Hematopoietic multipotent progenitor cell treated with erythropoietin and hydrocortisone succinate and interleukin-3 and kit ligand, for 8 days (in vitro differentiated cells): ENCODE measurements around the gene PLPP1.
"Not testable (repeated sequence)": the region's sequence is repeated elsewhere in the genome, so short reads cannot be mapped to it uniquely, and the experiment has no call there.

ENCODE experiments used
- DNase-seq: peaks from one replicate; pipeline ENCODE4 v3.0.0-alpha.2; 2015

PLPP1 gene

DNA sequence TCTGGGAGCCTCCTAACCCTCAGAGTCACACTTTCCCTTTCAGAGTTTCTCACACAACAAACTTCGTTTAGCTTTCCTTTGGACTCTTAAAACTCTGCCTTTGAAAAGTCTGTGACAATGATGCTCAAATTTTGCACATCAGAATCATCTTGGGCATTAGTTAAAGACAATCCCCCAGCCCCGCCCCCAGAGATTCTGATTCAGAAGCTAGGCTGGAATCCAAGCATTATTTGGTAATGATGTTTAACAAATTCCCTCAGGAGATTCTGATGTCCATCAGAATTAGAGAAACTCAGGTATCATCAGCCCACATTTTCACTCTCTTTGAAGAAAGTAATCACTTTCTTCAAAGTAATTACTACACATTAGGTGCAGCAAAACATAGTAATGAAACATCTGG lies 9.6 kb upstream of the PLPP1 start:
- no peak for DNase-seq

DNA sequence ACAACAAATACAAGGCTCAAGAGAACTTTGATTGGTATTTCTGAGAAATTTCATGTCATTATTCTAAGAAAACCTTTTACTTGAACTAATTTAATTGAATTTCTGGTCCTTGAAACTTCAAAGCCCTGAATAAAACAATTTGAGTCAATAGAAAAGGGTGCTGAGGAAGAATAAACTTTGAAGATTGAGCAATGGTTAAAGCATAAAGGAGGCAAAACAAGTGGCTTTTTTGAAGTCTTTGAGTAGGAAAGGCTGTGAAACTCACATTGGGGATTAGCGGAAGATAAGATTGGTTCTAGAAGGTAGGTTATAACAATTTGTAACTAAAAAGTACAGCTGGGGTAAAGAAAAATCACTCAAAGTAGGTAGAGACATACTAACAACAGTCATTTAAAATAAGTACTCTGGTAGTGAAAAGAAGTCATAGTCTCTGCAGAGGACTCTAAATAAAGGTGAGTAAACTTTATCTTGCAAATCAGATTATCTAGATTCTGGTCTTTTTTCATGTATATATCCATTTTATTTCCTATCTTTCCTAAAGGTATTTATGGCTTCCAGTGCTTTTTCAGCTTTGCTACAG lies 6.4 kb upstream of the PLPP1 start:
- no peak for DNase-seq

GRCh38 chr5:55540525-55540924 lies 5.8 kb upstream of the PLPP1 start:
- DNase-seq = no peak

- no peak for DNase-seq
Measured at GRCh38 chr5:55540024-55540423, 5.3 kb upstream of the PLPP1 start.

DNA sequence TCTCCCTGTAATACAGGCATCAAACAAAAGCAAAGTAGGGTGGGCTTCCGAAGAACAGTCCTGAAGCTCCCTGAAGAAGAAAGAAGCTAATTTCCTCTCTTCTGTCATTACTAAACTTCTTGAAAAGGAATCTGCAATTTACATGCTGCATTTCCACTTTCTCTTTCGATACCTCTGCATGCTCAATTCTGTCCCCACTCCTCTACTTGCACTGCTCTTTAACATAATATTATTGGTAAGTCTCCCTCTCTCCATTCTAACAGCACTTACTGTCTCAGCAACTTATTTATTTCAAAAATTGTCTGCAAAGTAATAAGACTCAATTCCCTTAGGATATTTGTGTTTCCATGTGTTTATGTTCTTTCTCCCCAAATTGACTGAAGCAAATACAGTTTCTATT lies 3.9 kb upstream of the PLPP1 start:
- DNase-seq = no peak

DNA sequence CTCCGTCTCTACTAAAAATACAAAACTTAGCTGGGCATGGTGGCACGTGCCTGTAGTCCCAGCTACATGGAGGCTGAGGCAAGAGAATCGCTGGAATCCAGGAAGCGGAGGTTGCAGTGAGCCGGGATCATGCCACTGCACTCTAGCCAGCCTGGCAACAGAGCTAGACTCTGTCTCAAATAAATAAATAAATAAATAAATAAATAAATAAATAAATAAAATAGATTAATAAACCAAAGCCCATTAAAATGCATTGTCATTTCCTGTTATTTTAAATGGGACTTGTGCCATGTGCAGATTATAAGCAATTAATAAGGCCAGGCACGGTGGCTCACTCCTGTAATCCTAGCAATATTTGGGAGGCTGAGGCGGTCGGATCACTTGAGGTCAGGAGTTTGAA lies 2.6 kb upstream of the PLPP1 start:
- not testable (repeated sequence) for DNase-seq

DNA sequence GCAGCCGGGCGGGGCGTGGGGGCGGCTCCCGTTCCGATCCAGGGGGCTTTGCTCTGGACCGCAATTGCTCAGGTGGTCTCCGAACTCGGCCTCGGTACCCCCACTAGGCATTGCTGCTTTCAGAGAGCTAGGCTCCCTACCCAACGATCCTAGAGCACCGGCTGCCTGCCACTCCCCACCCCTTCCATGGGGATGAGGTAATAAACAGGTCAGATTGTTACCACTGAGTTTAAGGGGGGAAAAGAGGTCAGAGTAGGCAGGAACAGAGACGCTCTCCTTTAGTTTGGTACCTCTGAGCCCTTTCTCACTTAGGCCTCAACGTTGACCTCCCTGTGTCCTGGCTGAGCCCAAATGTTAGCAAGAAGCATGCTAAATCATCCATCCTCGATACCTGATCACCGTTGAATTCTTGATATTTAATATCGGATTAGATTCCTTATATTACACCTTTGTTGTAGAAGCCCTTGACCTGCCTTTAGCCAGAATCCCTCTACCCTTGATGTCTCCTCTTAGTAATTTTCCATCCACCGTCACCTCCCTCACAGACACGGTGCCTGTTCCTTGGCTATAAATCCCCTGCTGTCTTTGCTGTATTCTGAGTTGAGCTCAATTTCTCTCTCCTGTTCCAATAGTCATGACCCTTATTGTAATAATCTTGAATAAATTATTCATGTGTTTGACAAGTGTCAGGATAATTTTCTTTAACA lies 588 bp upstream of the PLPP1 start:
- DNase-seq = no peak

DNA sequence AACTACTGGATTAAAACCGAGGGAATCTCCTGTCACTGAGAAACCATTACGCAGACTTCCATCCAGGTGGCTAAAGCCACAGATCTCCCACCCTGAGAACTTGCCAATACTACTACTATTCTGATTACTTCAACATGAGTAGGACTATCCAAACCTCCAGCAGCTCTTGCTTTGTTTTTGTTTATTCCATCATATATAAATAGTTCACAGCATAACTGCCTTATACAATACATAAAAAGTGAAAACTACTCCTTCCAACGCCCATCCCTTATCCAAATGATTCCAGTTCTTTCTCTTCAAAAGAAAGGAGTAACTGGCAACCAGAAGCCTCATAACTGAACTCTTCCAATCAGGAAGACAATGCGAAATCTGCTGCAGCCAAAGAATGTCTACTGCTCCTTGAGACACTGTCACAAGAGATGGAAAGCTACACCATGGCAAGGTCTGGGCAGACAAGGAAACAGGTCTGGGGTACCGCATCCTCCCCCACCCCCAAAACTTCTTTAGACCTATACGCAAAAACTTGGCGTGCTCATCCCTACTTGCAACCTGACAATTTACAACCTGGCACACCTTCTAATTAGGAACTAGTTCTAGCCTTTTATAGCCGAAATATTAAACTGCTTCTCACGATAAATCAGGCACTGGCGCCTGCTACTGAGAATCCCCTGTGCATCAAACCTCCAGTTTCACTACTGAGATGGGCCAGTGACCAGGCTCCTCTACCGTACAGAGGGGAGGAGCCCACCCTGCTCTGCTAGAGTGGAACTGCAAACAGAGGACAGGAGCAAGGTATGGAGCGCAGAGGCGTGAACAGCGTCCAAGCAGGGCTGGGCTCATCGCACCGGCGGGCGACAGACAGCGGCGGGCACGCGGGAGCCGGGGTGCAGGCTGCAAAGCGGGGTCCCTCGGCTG lies 986 bp downstream of the PLPP1 start:
- no peak for DNase-seq

- no peak for DNase-seq
Measured at GRCh38 chr5:55530669-55531068, 4.1 kb downstream of the PLPP1 start.

- DNase-seq = no peak
Measured at GRCh38 chr5:55524816-55525215, 9.9 kb downstream of the PLPP1 start.

GRCh38 chr5:55523293-55523692 lies 11.5 kb downstream of the PLPP1 start:
- DNase-seq = no peak

DNA sequence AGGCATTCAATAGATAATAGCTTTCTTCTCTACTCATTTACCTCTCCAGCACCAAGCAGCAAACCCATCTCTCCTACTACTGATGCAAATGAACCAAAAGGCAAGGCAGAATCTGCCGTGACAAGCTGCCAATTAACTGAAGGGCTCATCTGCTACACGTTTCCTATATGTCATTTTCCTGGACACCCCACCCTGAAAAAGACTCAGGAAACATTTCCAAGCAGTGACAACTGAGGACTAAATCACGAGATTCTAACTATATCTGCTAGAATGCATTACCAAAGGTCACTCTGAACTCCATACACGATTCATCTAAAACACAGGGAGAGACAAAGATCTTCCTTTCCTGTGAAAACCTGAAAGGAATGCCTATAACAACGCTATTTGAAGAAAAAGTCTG lies 12.9 kb downstream of the PLPP1 start:
- no peak for DNase-seq

DNA sequence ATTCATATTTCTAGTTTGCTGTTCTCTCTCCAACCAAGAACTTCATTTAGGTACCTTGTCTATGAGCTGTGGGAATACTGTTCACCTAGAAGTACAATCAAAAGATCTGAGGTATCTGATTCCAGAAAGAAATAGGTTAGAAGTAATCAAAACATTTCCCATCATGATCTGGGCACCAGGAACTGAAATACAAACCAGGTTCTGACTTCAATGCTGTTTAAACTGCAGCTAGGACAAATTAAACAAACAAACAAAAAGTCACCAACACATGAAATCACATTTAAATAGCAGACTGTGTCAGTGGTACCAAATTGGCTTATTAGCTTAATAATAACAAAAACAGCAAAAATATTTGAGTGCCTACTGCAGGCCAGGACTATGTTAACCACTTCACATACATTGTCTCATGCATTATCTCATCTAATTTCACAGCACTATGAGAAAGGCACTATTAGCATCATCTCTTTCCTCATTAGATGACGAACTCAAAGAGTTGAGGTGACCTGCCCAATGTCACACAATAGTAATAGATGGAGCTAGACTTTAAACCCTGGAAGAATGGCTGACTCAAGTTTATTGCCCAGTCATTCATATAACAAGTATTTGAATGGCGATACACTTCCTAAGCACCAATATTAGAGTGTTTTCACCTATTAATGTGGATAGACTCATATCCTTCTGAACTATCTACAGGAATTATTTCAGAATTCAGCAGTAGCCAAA lies 14.5 kb downstream of the PLPP1 start:
- no peak for DNase-seq

DNA sequence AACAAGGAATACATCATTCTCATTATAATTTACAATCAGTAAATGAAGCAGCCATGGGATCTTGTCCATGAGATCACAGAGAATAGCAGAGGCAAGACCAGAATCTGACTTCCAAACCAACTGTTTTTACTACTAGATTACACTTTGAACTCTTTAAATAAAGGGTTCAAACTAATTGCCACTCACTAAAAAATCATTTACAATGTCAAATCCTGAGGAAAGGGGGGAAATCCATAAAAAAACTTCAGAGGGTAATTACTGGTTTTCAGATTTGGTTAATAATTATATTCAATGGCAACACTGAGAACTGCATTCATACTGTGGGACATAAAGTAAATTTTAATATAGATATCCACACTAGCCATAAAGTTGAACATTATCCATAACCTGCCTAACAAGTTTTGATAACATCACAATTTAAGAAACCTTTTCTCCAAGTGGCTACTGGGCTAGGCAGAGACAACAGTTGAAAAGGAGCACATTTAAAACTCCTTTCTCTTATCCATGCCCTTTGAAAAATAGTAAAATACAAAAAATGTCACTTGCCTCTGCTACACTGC lies 15.9 kb downstream of the PLPP1 start:
- no peak for DNase-seq

DNA sequence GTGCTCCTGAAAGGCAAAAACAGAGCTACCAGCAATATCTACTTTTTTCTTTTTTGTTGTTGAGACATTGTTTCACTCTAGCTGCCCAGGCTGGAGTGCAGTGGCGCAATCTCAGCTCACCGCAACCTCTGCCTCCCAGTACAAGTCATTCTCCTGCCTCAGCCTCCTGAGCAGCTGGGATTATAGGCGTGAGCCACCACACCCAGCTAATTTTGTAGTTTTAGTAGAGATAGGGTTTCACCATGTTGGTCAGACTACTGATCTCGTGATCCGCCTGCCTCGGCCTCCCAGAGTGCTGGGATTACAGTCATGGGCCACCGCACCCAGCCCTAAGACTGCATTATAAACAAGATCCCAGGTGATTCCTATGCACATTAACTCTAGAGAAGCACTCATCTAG lies 17.0 kb downstream of the PLPP1 start:
- DNase-seq = no peak

DNA sequence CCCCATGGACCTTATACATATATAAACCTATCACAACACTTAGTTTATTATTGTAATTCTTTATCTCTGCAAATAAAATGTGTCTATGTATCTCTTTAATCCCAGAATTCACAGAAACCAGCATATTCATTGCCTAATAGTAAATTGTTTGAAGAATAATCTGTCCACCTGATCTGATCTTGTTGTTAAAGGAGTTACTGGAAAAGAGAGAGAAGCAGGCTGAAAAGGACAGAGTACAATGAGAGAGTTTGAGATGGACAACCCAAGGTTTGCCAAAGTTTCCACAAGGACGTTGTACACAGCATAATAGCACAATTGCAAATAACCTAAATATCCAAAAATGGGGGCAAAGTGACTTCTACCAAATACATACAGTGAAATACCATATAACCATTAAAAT lies 23.8 kb downstream of the PLPP1 start:
- DNase-seq = no peak

DNA sequence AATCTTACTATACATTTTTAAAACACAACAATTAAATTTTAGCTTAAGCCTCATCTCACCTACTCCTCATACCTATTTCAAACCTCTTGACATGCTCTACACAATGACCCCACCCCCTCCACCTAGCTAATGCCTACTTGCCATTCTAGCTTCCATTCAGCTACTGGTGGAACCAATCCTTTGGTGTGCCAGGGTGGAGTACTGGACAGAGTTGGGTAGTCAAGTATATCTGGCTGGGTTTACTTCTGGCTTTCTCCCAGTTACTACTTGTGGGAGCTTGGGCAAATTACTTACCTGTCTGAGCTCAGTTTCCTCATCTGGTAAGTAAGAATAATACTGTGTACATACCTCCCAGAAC lies 24.3 kb downstream of the PLPP1 start:
- DNase-seq = no peak

GRCh38 chr5:55509796-55510522 lies 24.8 kb downstream of the PLPP1 start:
- DNase-seq = no peak

DNA sequence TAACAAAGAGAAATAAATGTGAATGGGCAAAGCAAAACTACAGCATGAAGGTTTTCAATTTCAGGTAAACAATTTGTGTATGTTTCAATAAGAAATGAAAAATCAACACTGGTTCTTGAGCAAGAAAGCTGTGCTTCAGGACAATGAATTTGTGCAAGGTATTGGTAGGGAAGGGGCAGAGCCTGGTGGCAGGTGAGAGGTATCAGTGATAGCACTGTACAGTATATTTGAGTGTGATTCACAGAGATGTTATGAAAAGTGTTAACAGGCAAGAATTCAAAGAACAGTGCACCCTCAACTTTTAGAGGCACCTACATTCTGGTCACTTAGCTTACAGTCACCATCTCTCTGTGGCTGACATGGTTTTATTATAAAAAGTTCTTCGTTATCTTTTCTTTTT lies 25.7 kb downstream of the PLPP1 start:
- DNase-seq = no peak

DNA sequence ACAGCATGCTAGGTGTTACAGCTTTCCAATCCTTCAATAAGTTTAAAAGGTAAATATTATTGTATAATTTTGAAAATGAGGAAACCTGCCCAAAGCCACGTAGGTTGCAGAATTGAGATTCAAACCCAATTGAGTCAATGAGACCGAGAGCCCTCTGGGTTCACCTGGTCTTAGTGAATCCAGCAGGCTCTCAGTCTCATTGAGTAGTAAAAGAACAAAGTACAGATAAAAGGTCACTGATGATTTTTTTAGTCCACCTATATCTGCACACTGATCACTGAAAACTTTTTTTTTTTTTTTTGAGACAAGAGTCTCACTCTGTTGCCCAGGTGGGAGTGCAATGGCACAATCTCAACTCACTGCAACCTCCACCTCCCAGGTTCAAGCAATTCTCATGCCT lies 27.2 kb downstream of the PLPP1 start:
- no peak for DNase-seq

GRCh38 chr5:55505711-55506110 lies 29.1 kb downstream of the PLPP1 start:
- DNase-seq = not testable (repeated sequence)

DNA sequence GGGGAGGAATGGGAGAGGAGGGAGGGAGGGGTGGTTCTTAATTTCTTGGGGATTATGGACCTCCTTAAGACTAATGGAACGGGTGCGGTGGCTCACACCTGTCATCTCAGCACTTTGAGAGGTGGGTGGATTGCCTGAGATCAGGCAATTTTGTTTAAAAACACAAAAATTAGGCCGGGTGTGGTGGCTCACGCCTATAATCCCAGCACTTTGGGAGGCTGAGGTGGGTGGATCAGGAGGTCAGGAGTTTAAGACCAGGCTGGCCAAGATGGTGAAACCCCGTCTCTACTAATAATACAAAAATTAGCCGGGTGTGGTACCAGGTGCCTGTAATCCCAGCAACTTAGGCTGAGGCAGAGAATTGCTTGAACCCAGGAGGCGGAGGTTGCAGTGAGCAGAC lies 30.8 kb downstream of the PLPP1 start:
- DNase-seq = not testable (repeated sequence)
